Nephron progenitor cell (in vitro differentiated cells): ENCODE results near the gene CCDC187.

Experiments
- DNase-seq: peaks from one replicate; pipeline ENCODE4 v3.0.0; 2021
- H3K27ac Mint-ChIP-seq: 2 replicates; pipeline ENCODE4 v1.8.0; 2021; ENCODE audit warnings: mild to moderate bottlenecking, moderate library complexity, mixed read lengths
- H3K27me3 Mint-ChIP-seq: 2 replicates; pipeline ENCODE4 v1.8.0; 2021; ENCODE audit warnings: mild to moderate bottlenecking, low read depth, mixed read lengths; ENCODE audit not compliant: poor library complexity
- H3K36me3 Mint-ChIP-seq: 2 replicates; pipeline ENCODE4 v1.8.0; 2021; ENCODE audit warnings: low read depth, mixed read lengths
- H3K4me1 Mint-ChIP-seq: 2 replicates; pipeline ENCODE4 v1.8.0; 2021; ENCODE audit warnings: mixed read lengths
- H3K4me3 Mint-ChIP-seq: 2 replicates; pipeline ENCODE4 v1.8.0; 2021; ENCODE audit warnings: mild to moderate bottlenecking, moderate library complexity, mixed read lengths
- H3K9me3 Mint-ChIP-seq: 2 replicates; pipeline ENCODE4 v1.8.0; 2021; ENCODE audit warnings: mild to moderate bottlenecking, moderate library complexity, mixed read lengths
- CTCF ChIP-seq: fragments of 200-600 bp; sonication (generic); IDR thresholded peaks from 2 replicates; pipeline ENCODE4 v1.5.0; 2021; ENCODE audit warnings: antibody characterized with exemption

The CCDC187 gene

DNA sequence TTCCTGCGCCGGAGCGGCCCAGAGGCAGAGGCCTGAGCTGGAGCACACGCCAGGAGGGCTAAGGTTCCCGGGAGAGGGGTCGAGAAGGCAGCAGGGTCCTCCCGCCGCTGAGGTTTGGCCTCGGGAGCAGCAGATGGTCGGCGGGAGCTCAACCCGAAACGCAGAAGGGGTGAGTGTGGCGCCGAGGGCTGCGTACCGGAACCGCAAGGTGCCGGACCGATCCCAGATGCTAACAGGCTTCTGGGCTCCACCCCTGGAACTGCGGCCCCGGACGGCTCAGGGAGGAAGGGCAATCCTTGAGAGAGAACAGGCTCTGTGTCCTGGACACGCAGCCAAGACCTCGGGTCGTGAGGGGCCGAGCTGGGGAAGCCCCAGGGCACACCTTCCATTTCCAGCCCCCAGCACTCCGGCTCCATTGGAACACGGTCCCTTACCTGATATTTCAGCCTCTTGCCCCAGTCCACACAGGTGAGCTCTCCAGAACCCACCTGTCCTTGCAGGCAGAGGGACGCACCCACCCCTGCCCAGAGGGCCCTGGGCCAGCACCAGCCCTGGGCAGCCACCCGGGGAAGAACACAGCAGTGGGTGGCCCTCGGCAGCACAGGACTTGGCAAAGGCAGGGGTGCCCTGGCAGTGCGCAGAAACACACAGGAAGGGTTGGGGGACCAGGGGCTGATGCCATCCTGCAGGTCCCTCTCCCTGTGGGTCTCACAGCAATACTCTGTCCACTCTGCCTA lies 100.3 kb downstream of the CCDC187 start:
- H3K9me3 Mint-ChIP-seq: no peaks in the 10 kb centered on the region
- no peak overlapping the region for H3K27ac Mint-ChIP-seq
- peaks cover 85% of the 10 kb centered on the region for H3K27me3 Mint-ChIP-seq
- TF ChIP-seq CTCF: no peak
- DNase-seq: no peak
- no peak overlapping the region for H3K4me3 Mint-ChIP-seq
- H3K4me1 Mint-ChIP-seq: peaks cover 7% of the 10 kb centered on the region
- H3K36me3 Mint-ChIP-seq: peaks cover 15% of the 10 kb centered on the region

- no peak for TF ChIP-seq CTCF
- DNase-seq: no peak
- no peak overlapping the region for H3K4me3 Mint-ChIP-seq
Observed at GRCh38 chr9:136202454-136203407, 101.2 kb downstream of the CCDC187 start.

DNA sequence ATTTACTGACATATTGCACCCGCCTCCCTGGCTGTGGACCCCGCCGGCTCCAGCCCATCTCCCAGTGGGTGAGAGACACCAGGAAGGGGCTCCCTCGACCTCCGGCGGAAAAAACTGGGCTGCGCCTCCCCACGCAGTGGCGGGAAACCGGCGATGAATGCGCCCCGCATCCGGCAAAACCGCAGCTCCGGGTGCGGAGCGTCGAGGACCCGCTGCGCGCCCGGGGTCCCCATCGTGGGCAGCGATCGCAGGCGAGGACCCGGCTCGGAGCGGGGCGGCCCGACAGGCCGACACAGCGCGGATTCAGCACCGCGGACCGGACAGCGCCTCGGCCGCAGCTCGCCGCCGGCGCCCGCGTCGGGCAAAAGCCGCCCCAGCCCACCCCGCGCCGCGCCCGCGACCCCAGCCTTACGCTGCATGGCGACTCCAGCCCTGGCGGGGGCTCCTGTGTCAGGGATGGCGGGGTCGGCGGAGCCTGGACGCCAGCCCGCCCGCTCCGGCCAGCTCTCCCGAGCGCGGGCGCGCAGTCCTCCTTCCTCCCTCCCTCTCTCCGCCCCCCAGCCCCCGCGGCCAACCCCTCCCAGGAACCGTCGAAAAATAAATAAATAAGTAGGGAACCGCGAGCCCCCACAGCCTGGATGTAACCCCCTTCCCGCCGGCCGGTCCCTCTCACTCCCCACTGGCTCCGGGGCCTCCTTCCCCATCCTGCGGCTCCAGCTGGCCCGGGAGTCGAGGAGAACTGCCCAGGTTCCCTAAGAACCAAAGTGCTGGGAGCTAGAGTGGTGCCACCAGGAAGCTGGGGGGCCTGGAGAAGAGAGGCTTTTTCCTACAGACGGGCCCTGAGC lies 102.1 kb downstream of the CCDC187 start:
- peaks cover 98% of the 10 kb centered on the region for H3K27me3 Mint-ChIP-seq
- H3K4me3 Mint-ChIP-seq: no peak overlapping the region
- peaks cover under 1% of the 10 kb centered on the region for H3K4me1 Mint-ChIP-seq
- H3K27ac Mint-ChIP-seq: no peak overlapping the region
- TF ChIP-seq CTCF: no peak
- no peaks in the 10 kb centered on the region for H3K9me3 Mint-ChIP-seq
- peaks cover 9% of the 10 kb centered on the region for H3K36me3 Mint-ChIP-seq
- DNase-seq: peak; percentile 92

More at GRCh38 chr9:136202454-136203407, 101.2 kb downstream of the CCDC187 start:
- Mint-ChIP-seq H3K36me3 (peaks cover 15% of the 10 kb centered on the region), H3K27me3 (peaks cover 93% of the 10 kb centered on the region), H3K27ac (no peak overlapping the region), H3K9me3 (no peaks in the 10 kb centered on the region), H3K4me1 (peaks cover 7% of the 10 kb centered on the region)

GRCh38 chr9:136201174-136201573 lies 102.7 kb downstream of the CCDC187 start:
- Mint-ChIP-seq H3K27me3 (peaks cover 98% of the 10 kb centered on the region), H3K27ac (no peak overlapping the region), H3K36me3 (peaks cover 4% of the 10 kb centered on the region), H3K9me3 (no peaks in the 10 kb centered on the region), H3K4me3 (no peak overlapping the region), H3K4me1 (no peaks in the 10 kb centered on the region)
- TF ChIP-seq CTCF: no peak
- DNase-seq: no peak

DNA sequence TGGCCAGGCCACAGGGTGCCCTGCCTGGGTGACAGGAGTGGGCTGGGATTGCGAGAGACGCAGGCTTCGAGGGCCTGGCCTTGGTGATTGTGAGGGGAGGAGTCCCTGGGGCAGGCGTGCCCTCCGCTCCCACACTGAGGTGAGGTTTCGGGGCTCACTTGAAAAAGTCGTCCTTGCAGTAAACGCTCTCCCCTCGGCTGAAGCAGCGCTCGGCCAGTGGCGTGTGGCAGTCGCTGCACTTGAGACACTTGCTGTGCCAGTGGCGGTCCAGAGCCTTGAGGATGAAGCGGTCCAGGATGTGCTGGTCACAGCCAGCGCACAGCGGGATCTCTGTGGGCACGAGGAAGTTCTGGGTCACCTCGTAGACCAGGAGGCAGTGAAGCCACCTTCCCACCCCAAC lies 103.5 kb downstream of the CCDC187 start:
- no peak for DNase-seq
- TF ChIP-seq CTCF: no peak
- Mint-ChIP-seq H3K4me1 (no peaks in the 10 kb centered on the region), H3K9me3 (no peaks in the 10 kb centered on the region), H3K27ac (no peak overlapping the region), H3K27me3 (peaks cover 98% of the 10 kb centered on the region), H3K36me3 (no peaks in the 10 kb centered on the region), H3K4me3 (no peak overlapping the region)
